Activated naive CD4-positive, alpha-beta T cell treated with anti-CD3 and anti-CD28 coated beads, Interleukin-2, amount 50 U/mL, for 72 hours (primary cell): ENCODE measurements around the gene SLC6A7. TPM values are rescaled to one million over a fixed set of nuclear protein-coding genes. Genes with fewer than 3 reads are reported as not detected.

Experiments
- ATAC-seq, 2 donors: fragments of 150-1000 bp; cut with Tn5 transposase; 2 replicates each; pipeline ENCODE4 v1.10.0; 2021; ENCODE audit warnings: mild to moderate bottlenecking in 2 of 2, moderate library complexity in 2 of 2
- DNase-seq, 2 donors: peaks; one replicate each; pipeline ENCODE4 v3.0.0; 2021 to 2022; ENCODE audit warnings: low spot score in 2 of 2
- H3K27ac Mint-ChIP-seq, 2 donors: one replicate each; pipeline ENCODE4 v1.8.0; 2022; ENCODE audit warnings: mild to moderate bottlenecking in 2 of 2, mixed read lengths in 2 of 2
- H3K36me3 Mint-ChIP-seq, 2 donors: one replicate each; pipeline ENCODE4 v1.8.0; 2022; ENCODE audit warnings: mixed read lengths in 2 of 2
- H3K9me3 Mint-ChIP-seq, 2 donors: one replicate each; pipeline ENCODE4 v1.8.0; 2022; ENCODE audit warnings: mixed read lengths in 2 of 2
- total RNA-seq, 2 donors: library from RNA; stranded (reverse); gene quantifications; one replicate each; pipeline ENCODE4 v1.2.3, GENCODE V29; 2022

The SLC6A7 gene
- total RNA-seq, 2 donors from 2014 or later, result not detected

GRCh38 chr5:150251504-150251903, 61.6 kb downstream of the SLC6A7 start:
- DNase-seq (no peak), ATAC-seq (no peak)
- Mint-ChIP-seq H3K36me3 (no peaks in the 10 kb centered on the region), H3K9me3 (no peaks in the 10 kb centered on the region), H3K27ac (no peak overlapping the region)

DNA sequence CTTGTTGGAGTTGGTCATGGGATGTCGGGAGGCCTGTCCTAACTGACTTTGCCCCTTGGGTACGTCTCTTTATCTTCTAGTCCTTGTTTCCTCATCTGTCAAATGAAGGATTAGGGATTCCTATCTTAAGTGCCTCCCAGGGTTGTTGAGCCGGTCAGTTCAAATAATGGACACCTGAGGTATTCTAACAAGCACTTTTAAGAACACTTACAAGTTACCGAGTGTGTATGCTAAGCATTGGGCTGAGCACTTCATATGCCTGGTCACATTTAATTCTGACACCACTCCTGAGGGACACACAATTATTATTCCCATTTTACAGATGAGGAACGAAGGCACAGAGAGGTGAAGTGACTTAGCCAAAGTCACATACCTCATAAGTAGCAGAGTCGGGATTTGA, 62.6 kb downstream of the SLC6A7 start:
- no peak overlapping the region for H3K27ac Mint-ChIP-seq
- no peaks in the 10 kb centered on the region for H3K9me3 Mint-ChIP-seq
- ATAC-seq, result no peak
- no peak for DNase-seq
- H3K36me3 Mint-ChIP-seq, result no peaks in the 10 kb centered on the region

GRCh38 chr5:150253416-150254208, 63.8 kb downstream of the SLC6A7 start:
- H3K36me3 Mint-ChIP-seq, result no peaks in the 10 kb centered on the region
- DNase-seq (no peak), ATAC-seq (no peak)
- no peaks in the 10 kb centered on the region for H3K9me3 Mint-ChIP-seq
- peak overlapping the region in 1 of 2 donors; percentile 38 for H3K27ac Mint-ChIP-seq

DNA sequence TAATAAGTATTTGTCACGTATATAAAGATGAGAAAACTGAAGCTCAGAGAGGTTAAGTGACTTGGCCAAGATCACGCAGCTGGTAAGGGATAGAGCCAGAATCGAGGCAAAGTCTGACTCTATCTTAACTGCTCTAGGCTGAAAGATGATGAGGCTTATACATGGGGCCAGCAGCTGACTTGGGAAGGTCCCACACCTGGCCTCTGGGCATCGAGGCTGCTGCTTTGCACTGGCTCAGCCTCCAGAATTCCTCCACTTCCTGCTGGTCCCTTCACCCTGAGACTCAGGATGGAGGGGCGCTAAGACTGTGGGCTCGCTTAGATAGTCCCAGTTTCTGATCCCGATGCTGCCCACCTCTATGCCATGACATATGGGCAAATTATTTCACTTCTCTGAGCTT, 64.5 kb downstream of the SLC6A7 start:
- ATAC-seq (no peak), DNase-seq (no peak)
- Mint-ChIP-seq H3K27ac (peak overlapping the region in 1 of 2 donors; percentile 38), H3K9me3 (no peaks in the 10 kb centered on the region), H3K36me3 (no peaks in the 10 kb centered on the region)

- Mint-ChIP-seq H3K27ac (no peak overlapping the region), H3K36me3 (no peaks in the 10 kb centered on the region)
- no peak for ATAC-seq
Observed at GRCh38 chr5:150254774-150255173, 64.9 kb downstream of the SLC6A7 start.

GRCh38 chr5:150255659-150256409, 66.0 kb downstream of the SLC6A7 start:
- Mint-ChIP-seq H3K36me3 (no peaks in the 10 kb centered on the region), H3K27ac (no peak overlapping the region), H3K9me3 (no peaks in the 10 kb centered on the region)
- DNase-seq, result no peak
- no peak for ATAC-seq

More at GRCh38 chr5:150254774-150255173, 64.9 kb downstream of the SLC6A7 start:
- no peak for DNase-seq
- H3K9me3 Mint-ChIP-seq, result no peaks in the 10 kb centered on the region

DNA sequence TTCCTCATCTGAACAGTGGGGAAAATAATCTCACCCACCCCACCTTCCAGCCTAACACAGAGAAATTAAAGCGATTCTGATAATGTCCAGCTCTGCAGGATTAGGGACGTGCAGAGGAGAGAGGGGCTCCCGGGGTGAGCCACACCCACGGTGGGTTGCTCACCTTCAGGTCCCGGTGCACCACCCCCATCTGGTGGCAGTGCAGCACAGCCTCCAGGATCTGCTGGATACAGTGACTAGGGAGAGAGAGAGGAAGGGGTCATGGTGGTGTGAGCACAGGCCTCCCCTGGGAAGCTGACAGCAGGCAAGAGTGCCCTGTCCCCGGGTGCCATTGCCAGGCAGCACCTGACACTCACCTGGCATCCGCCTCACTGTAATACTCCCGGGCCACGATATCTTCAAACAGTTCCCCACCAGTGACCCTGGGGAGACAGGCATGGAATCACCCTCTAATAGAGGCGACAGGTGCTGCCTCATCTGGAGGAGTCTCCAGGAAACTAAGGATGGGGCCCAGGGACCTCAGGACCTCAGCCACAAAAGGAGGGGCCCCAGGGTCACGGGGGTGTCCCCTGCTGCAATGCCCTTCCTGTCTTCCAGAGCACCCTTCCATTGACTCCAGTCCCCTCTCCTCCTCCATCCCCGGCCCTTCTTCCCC, 66.7 kb downstream of the SLC6A7 start:
- Mint-ChIP-seq H3K27ac (no peak overlapping the region), H3K36me3 (no peaks in the 10 kb centered on the region), H3K9me3 (no peaks in the 10 kb centered on the region)
- DNase-seq (no peak), ATAC-seq (no peak)

DNA sequence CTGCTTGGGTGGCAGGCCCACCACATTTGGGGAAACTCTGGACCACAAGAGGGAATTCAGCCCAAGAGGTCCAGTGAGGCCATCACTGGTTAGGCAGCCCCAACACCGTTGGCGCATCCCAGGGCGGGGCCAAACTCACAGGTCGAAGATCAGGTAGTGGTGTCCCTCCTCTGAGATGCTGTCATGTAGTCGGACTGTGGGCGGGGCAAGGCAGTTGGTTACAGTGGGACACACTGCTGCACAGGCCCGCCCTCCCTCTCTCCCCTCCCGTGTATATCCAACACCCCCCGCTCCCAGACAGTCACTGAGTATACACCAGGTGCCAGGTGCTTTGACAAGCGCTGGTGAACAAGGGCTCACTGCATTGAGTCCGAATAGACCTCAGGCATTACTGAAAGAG, 67.6 kb downstream of the SLC6A7 start:
- DNase-seq (no peak), ATAC-seq (no peak)
- H3K36me3 Mint-ChIP-seq, result no peaks in the 10 kb centered on the region
- H3K27ac Mint-ChIP-seq, result no peak overlapping the region
- H3K9me3 Mint-ChIP-seq, result no peaks in the 10 kb centered on the region

DNA sequence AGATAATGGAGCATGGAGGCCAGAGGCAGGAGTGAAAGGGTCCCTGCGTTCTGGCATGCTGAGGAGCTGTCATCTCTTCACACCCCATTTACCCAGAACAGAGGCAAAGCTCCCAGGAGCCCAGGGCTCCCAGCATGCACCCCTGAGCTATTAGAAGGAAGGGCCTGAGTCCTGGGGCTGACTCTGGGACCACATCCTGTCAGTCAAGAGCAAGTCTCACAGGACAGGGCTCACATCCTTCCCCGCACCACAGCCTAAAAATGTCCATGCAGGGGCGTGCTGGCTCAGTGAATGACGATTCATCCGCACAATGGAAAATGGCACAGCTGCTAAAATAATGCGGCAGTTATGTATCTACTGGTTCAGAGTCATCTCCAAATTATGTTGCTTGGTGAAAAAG, 68.3 kb downstream of the SLC6A7 start:
- ATAC-seq, result no peak
- no peak for DNase-seq
- Mint-ChIP-seq H3K9me3 (no peaks in the 10 kb centered on the region), H3K36me3 (no peaks in the 10 kb centered on the region), H3K27ac (no peak overlapping the region)

Other genes starting within 250 kb of the SLC6A7 start
- gene PDE6A, start 245.3 kb upstream of the SLC6A7 start, total RNA-seq, result not detected
- gene SLC26A2, start 229.3 kb upstream of the SLC6A7 start, total RNA-seq, result 1 to 10 TPM; 3.9 to 8.4 TPM
- gene TIGD6, start 189.4 kb upstream of the SLC6A7 start, total RNA-seq, result 1 to 10 TPM; 1.9 to 3.0 TPM
- gene HMGXB3, start 189.3 kb upstream of the SLC6A7 start, total RNA-seq, result 10 to 100 TPM; 19.9 to 40.8 TPM
- 1 to 10 TPM in 1 of 2 donors, not detected in 1; 5.2 TPM for gene CSF1R, start 103.5 kb upstream of the SLC6A7 start, total RNA-seq
- gene PDGFRB, start 34.2 kb upstream of the SLC6A7 start, total RNA-seq, result under 1 TPM; 0.64 to 0.89 TPM
- not detected for gene CDX1, start 23.3 kb upstream of the SLC6A7 start, total RNA-seq
- not detected for gene CAMK2A, start 99.7 kb downstream of the SLC6A7 start, total RNA-seq
- gene ARSI, start 112.8 kb downstream of the SLC6A7 start, total RNA-seq, result not detected
- gene TCOF1, start 167.6 kb downstream of the SLC6A7 start, total RNA-seq, result 10 to 100 TPM; 91.9 to 94.4 TPM
- gene CD74, start 222.8 kb downstream of the SLC6A7 start, total RNA-seq, result 100 to 1,000 TPM; 249 to 277 TPM